GM12872 (cell line): ENCODE data around the gene ARHGEF10L.

Experiments used
- CTCF ChIP-seq: IDR thresholded peaks from 3 replicates; pipeline ENCODE4 v1.5.1; 2011; ENCODE audit warnings: low read depth, mild to moderate bottlenecking, low read length, moderate library complexity; ENCODE audit not compliant: insufficient read depth

ARHGEF10L gene

GRCh38 chr1:17586172-17586964 is 46.9 kb downstream of the ARHGEF10L start:
- TF ChIP-seq CTCF = no peak

GRCh38 chr1:17587693-17588047 is 48.2 kb downstream of the ARHGEF10L start:
- TF ChIP-seq CTCF = no peak

GRCh38 chr1:17588048-17588871 is 48.8 kb downstream of the ARHGEF10L start:
- no peak for TF ChIP-seq CTCF

GRCh38 chr1:17591814-17592430 is 52.4 kb downstream of the ARHGEF10L start:
- TF ChIP-seq CTCF = no peak

- no peak for TF ChIP-seq CTCF
Observed at GRCh38 chr1:17594026-17594425, 54.5 kb downstream of the ARHGEF10L start.

GRCh38 chr1:17594690-17595601 is 55.4 kb downstream of the ARHGEF10L start:
- no peak for TF ChIP-seq CTCF
